ENCODE results near the gene MAP4K2. TPM values are rescaled to one million over a fixed set of nuclear protein-coding genes. Genes with fewer than 3 reads are reported as not detected.

MAP4K2 gene
- total and polyA plus RNA-seq, 4 donors = 5.4 to 29.6 (median 11.1) TPM

GRCh38 chr11:64778223-64778472 is 24.9 kb downstream of the MAP4K2 start:
- peaks cover 0 to 7% of the 10 kb centered on the region in 2 donors for H3K4me1 ChIP-seq (ENCODE audit: control insufficient read depth in 1 of 2, insufficient read depth in 2 of 2, low read length in 2 of 2)
- peak; percentile 12 for ATAC-seq (ENCODE audit: low FRiP score)

GRCh38 chr11:64777449-64778222 is 25.4 kb downstream of the MAP4K2 start:
- Histone ChIP-seq H3K27ac (ENCODE audit: low read depth in 1 of 2, low read length in 2 of 2) (peak overlapping the region; percentile 99), H3K27me3 (ENCODE audit: control insufficient read depth in 1 of 2, insufficient read depth in 2 of 2, low read length in 1 of 2) (no peaks in the 10 kb centered on the region), H3K4me3 (ENCODE audit: low read length in 2 of 2) (peak overlapping the region; percentile 99 to 100), H3K9me3 (ENCODE audit: control insufficient read depth, low read length) (no peaks in the 10 kb centered on the region), H3K36me3 (ENCODE audit: control insufficient read depth in 1 of 2, insufficient read depth in 2 of 2, low read length in 1 of 2) (peaks cover 0 to 11% of the 10 kb centered on the region in 2 donors), H3K4me1 (ENCODE audit: control insufficient read depth in 1 of 2, insufficient read depth in 2 of 2, low read length in 2 of 2) (peaks cover 0 to 7% of the 10 kb centered on the region in 2 donors)
- intact Hi-C loops (cut with DNase I) = loop anchor here in 1 of 2 donors (2.0 kb wide), 1 partner anchor 33 kb away; the partner anchor contains the start of gene RASGRP2
- peak; percentile 89 to 94 for DNase-seq
- peak; percentile 47 for ATAC-seq (ENCODE audit: low FRiP score)
- 0 to 1% methylated on average over 30 to 98 of the region's 98 CpGs for WGBS, 2 donors

More at GRCh38 chr11:64778223-64778472, 24.9 kb downstream of the MAP4K2 start:
- Histone ChIP-seq H3K27me3 (ENCODE audit: control insufficient read depth in 1 of 2, insufficient read depth in 2 of 2, low read length in 1 of 2) (no peaks in the 10 kb centered on the region), H3K27ac (ENCODE audit: low read depth in 1 of 2, low read length in 2 of 2) (peak overlapping the region; percentile 99), H3K36me3 (ENCODE audit: control insufficient read depth in 1 of 2, insufficient read depth in 2 of 2, low read length in 1 of 2) (peaks cover 0 to 8% of the 10 kb centered on the region in 2 donors), H3K4me3 (ENCODE audit: low read length in 2 of 2) (peak overlapping the region; percentile 99 to 100), H3K9me3 (ENCODE audit: control insufficient read depth, low read length) (no peaks in the 10 kb centered on the region)
- 1 to 4% methylated on average over 5 to 28 of the region's 28 CpGs for WGBS, 2 donors
- intact Hi-C loops (cut with DNase I) = no loop called here
- no peak for DNase-seq

DNA sequence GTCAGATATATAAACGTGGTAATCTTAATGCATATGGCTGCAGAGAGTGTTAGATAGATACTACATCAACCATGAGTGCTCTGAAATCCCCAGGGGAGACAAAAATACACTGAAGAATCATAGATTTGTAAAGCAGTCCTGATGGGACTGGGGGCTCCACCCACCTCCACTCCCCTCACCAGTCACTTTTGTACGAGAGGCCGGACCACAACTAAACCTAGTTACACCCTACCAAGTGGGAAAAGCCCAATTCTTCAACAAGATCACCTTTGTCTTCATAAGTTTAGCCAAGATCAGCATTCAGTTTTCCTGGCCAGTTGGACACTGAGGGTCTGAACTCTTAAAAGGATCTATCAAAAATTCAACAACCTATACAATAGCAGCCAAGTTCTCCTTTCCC is 26.1 kb downstream of the MAP4K2 start:
- Histone ChIP-seq H3K27me3 (ENCODE audit: control insufficient read depth in 1 of 2, insufficient read depth in 2 of 2, low read length in 1 of 2) (no peaks in the 10 kb centered on the region), H3K27ac (ENCODE audit: low read depth in 1 of 2, low read length in 2 of 2) (no peak overlapping the region), H3K36me3 (ENCODE audit: control insufficient read depth in 1 of 2, insufficient read depth in 2 of 2, low read length in 1 of 2) (peaks cover 2 to 11% of the 10 kb centered on the region in 2 donors), H3K4me3 (ENCODE audit: low read length in 2 of 2) (peak overlapping the region; percentile 54 to 99), H3K4me1 (ENCODE audit: control insufficient read depth in 1 of 2, insufficient read depth in 2 of 2, low read length in 2 of 2) (peaks cover 0 to 7% of the 10 kb centered on the region in 2 donors), H3K9me3 (ENCODE audit: control insufficient read depth, low read length) (no peaks in the 10 kb centered on the region)
- intact Hi-C loops (cut with DNase I) = loop anchor here in 1 of 2 donors (2.0 kb wide), 1 partner anchor 32 kb away; the partner anchor contains the start of gene RASGRP2
- ATAC-seq (ENCODE audit: low FRiP score) (no peak), DNase-seq (peak in 1 of 2 donors; percentile 9)
- WGBS, 2 donors = 6% methylated on average over 3 of the region's 3 CpGs

DNA sequence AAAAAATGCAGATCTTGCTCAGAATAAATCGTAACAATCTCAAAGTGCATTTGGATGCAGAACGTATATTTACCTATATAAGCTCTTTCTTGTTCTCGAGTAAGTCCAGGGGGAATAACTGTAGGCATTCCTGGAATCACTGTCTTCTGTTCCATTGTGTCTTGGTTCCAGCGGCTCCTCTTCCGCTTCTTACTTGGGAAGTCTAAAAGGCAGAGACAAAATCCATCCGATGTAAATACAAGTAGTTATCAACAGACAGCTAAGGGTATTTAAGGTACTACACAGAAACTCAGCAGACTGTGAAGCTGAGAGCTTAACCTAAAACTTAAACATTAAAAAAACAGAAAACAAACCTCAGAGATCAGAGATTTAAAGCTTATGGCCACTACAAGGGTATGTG is 26.6 kb downstream of the MAP4K2 start:
- H3K36me3 ChIP-seq (ENCODE audit: control insufficient read depth in 1 of 2, insufficient read depth in 2 of 2, low read length in 1 of 2) = peaks cover 2 to 11% of the 10 kb centered on the region in 2 donors
- ATAC-seq (ENCODE audit: low FRiP score) (no peak), DNase-seq (no peak)
- H3K27me3 ChIP-seq (ENCODE audit: control insufficient read depth in 1 of 2, insufficient read depth in 2 of 2, low read length in 1 of 2) = no peaks in the 10 kb centered on the region
- H3K9me3 ChIP-seq (ENCODE audit: control insufficient read depth, low read length) = no peaks in the 10 kb centered on the region
- intact Hi-C loops (cut with DNase I) = loop anchor here in 1 of 2 donors (2.0 kb wide), 1 partner anchor 32 kb away; the partner anchor contains the start of gene RASGRP2
- 51 to 58% methylated on average over 6 of the region's 6 CpGs for WGBS, 2 donors
- H3K4me3 ChIP-seq (ENCODE audit: low read length in 2 of 2) = no peak overlapping the region
- no peak overlapping the region for H3K27ac ChIP-seq (ENCODE audit: low read depth in 1 of 2, low read length in 2 of 2)
- peaks cover 0 to 7% of the 10 kb centered on the region in 2 donors for H3K4me1 ChIP-seq (ENCODE audit: control insufficient read depth in 1 of 2, insufficient read depth in 2 of 2, low read length in 2 of 2)

- H3K27ac ChIP-seq (ENCODE audit: low read depth in 1 of 2, low read length in 2 of 2) = no peak overlapping the region
- no peak overlapping the region for H3K4me3 ChIP-seq (ENCODE audit: low read length in 2 of 2)
- WGBS, 2 donors = 61 to 62% methylated on average over 5 of the region's 5 CpGs
- no peak for DNase-seq
- no peaks in the 10 kb centered on the region for H3K9me3 ChIP-seq (ENCODE audit: control insufficient read depth, low read length)
- H3K4me1 ChIP-seq (ENCODE audit: control insufficient read depth in 1 of 2, insufficient read depth in 2 of 2, low read length in 2 of 2) = peaks cover 0 to 7% of the 10 kb centered on the region in 2 donors
- H3K36me3 ChIP-seq (ENCODE audit: control insufficient read depth in 1 of 2, insufficient read depth in 2 of 2, low read length in 1 of 2) = peaks cover 11 to 24% of the 10 kb centered on the region in 2 donors
- intact Hi-C loops (cut with DNase I) = no loop called here
- ATAC-seq (ENCODE audit: low FRiP score) = no peak
- no peaks in the 10 kb centered on the region for H3K27me3 ChIP-seq (ENCODE audit: control insufficient read depth in 1 of 2, insufficient read depth in 2 of 2, low read length in 1 of 2)
Observed at GRCh38 chr11:64774144-64774543, 28.9 kb downstream of the MAP4K2 start.

- no peak overlapping the region for H3K27ac ChIP-seq (ENCODE audit: low read depth in 1 of 2, low read length in 2 of 2)
- H3K4me3 ChIP-seq (ENCODE audit: low read length in 2 of 2) = no peak overlapping the region
- H3K36me3 ChIP-seq (ENCODE audit: control insufficient read depth in 1 of 2, insufficient read depth in 2 of 2, low read length in 1 of 2) = peaks cover 19 to 34% of the 10 kb centered on the region in 2 donors
- ATAC-seq (ENCODE audit: low FRiP score) (no peak), DNase-seq (peak in 1 of 2 donors; percentile 11)
- 37 to 46% methylated on average over 3 of the region's 3 CpGs for WGBS, 2 donors
- no peaks in the 10 kb centered on the region for H3K9me3 ChIP-seq (ENCODE audit: control insufficient read depth, low read length)
- H3K27me3 ChIP-seq (ENCODE audit: control insufficient read depth in 1 of 2, insufficient read depth in 2 of 2, low read length in 1 of 2) = no peaks in the 10 kb centered on the region
- H3K4me1 ChIP-seq (ENCODE audit: control insufficient read depth in 1 of 2, insufficient read depth in 2 of 2, low read length in 2 of 2) = peaks cover 0 to 7% of the 10 kb centered on the region in 2 donors
- intact Hi-C loops (cut with DNase I) = no loop called here
Observed at GRCh38 chr11:64772303-64773018, 30.6 kb downstream of the MAP4K2 start.

DNA sequence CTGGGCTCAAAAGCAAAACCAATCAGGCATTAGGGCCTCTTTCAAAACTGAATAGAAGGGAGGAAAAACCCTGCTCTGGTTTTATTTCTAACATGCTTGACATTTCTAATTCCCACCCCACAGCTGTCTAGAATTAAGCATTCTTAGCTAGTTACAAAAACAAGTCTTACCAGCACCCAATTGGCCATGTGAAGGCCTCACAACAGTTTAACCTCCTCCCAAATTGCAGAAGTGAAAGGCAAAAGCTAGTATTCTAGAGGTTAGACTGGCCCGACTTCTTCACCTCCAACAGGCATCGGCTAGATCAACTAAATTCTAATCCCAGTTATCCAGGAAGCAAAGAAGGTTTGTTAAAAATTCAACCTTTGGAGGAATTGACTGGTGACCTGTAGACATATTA is 31.2 kb downstream of the MAP4K2 start:
- no peak for DNase-seq
- intact Hi-C loops (cut with DNase I) = no loop called here
- ATAC-seq (ENCODE audit: low FRiP score) = no peak
- Histone ChIP-seq H3K4me1 (ENCODE audit: control insufficient read depth in 1 of 2, insufficient read depth in 2 of 2, low read length in 2 of 2) (peaks cover 0 to 7% of the 10 kb centered on the region in 2 donors), H3K9me3 (ENCODE audit: control insufficient read depth, low read length) (no peaks in the 10 kb centered on the region), H3K27me3 (ENCODE audit: control insufficient read depth in 1 of 2, insufficient read depth in 2 of 2, low read length in 1 of 2) (no peaks in the 10 kb centered on the region), H3K4me3 (ENCODE audit: low read length in 2 of 2) (no peak overlapping the region), H3K36me3 (ENCODE audit: control insufficient read depth in 1 of 2, insufficient read depth in 2 of 2, low read length in 1 of 2) (peaks cover 20 to 39% of the 10 kb centered on the region in 2 donors), H3K27ac (ENCODE audit: low read depth in 1 of 2, low read length in 2 of 2) (no peak overlapping the region)
- WGBS, 2 donors = 83 to 89% methylated on average over 2 of the region's 2 CpGs

DNA sequence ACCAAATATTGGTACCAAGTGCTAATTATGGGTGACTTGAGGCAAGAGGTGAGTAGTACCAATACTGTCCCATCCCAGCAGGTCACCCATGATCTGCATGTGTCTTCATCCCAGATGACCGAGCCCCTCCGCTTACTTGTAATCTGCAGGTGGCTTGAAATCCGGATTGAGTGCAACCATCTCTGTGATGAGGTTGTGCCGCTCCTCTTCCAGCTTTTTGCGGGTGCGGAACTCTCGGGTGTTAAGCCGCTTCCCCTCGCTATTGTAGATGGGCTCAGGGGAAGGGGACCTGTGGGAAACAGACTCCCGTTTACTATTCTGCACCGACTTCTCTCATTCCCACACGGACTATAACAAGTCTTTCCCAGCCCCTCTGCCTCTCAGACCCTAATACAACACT is 32.9 kb downstream of the MAP4K2 start:
- H3K4me1 ChIP-seq (ENCODE audit: control insufficient read depth in 1 of 2, insufficient read depth in 2 of 2, low read length in 2 of 2) = peaks cover 0 to 3% of the 10 kb centered on the region in 2 donors

More for the DNA sequence above, 32.9 kb downstream of the MAP4K2 start:
- no peaks in the 10 kb centered on the region for H3K27me3 ChIP-seq (ENCODE audit: control insufficient read depth in 1 of 2, insufficient read depth in 2 of 2, low read length in 1 of 2)
- intact Hi-C loops (cut with DNase I) = no loop called here
- no peak overlapping the region for H3K4me3 ChIP-seq (ENCODE audit: low read length in 2 of 2)
- WGBS, 2 donors = 88% methylated on average over 12 of the region's 12 CpGs
- peaks cover 20 to 36% of the 10 kb centered on the region in 2 donors for H3K36me3 ChIP-seq (ENCODE audit: control insufficient read depth in 1 of 2, insufficient read depth in 2 of 2, low read length in 1 of 2)
- H3K27ac ChIP-seq (ENCODE audit: low read depth in 1 of 2, low read length in 2 of 2) = no peak overlapping the region
- no peaks in the 10 kb centered on the region for H3K9me3 ChIP-seq (ENCODE audit: control insufficient read depth, low read length)
- ATAC-seq (ENCODE audit: low FRiP score) = no peak
- DNase-seq = peak in 1 of 2 donors; percentile 42
